IPS-11a (cell line): ENCODE data around the gene DYRK3.
"Not testable (repeated sequence)": the region's sequence is repeated elsewhere in the genome, so short reads cannot be mapped to it uniquely, and the experiment has no call there.

ENCODE experiments used
- H3K4me3 ChIP-seq: one replicate; pipeline ENCODE4 v1.5.1; 2013; ENCODE audit warnings: low read depth, low read length, control low read depth

The DYRK3 gene

GRCh38 chr1:206628916-206629315 lies 6.4 kb upstream of the DYRK3 start:
- H3K4me3 ChIP-seq, result no peak overlapping the region

- no peak overlapping the region for H3K4me3 ChIP-seq
Observed at GRCh38 chr1:206631085-206631509, 4.2 kb upstream of the DYRK3 start.

GRCh38 chr1:206633708-206634121 lies 1.6 kb upstream of the DYRK3 start:
- no peak overlapping the region for H3K4me3 ChIP-seq

- H3K4me3 ChIP-seq, result peak overlapping the region; percentile 75
Observed at GRCh38 chr1:206634365-206635079, 814 bp upstream of the DYRK3 start.

GRCh38 chr1:206635978-206636345 lies 626 bp downstream of the DYRK3 start:
- H3K4me3 ChIP-seq, result peak overlapping the region; percentile 75

GRCh38 chr1:206636671-206637070 lies 1.3 kb downstream of the DYRK3 start:
- H3K4me3 ChIP-seq, result no peak overlapping the region

GRCh38 chr1:206637605-206638004 lies 2.3 kb downstream of the DYRK3 start:
- no peak overlapping the region for H3K4me3 ChIP-seq

- not testable (repeated sequence) for H3K4me3 ChIP-seq
Observed at GRCh38 chr1:206642074-206642473, 6.7 kb downstream of the DYRK3 start.

GRCh38 chr1:206643118-206643698 lies 7.9 kb downstream of the DYRK3 start:
- no peak overlapping the region for H3K4me3 ChIP-seq

- no peak overlapping the region for H3K4me3 ChIP-seq
Observed at GRCh38 chr1:206646504-206646903, 11.2 kb downstream of the DYRK3 start.

- H3K4me3 ChIP-seq, result no peak overlapping the region
Observed at GRCh38 chr1:206647224-206647623, 11.9 kb downstream of the DYRK3 start.

- no peak overlapping the region for H3K4me3 ChIP-seq
Observed at GRCh38 chr1:206649261-206649921, 14.1 kb downstream of the DYRK3 start.

- H3K4me3 ChIP-seq, result no peak overlapping the region
Observed at GRCh38 chr1:206651014-206651413, 15.7 kb downstream of the DYRK3 start.

GRCh38 chr1:206651958-206652890 lies 16.9 kb downstream of the DYRK3 start:
- no peak overlapping the region for H3K4me3 ChIP-seq

- H3K4me3 ChIP-seq, result no peak overlapping the region
Observed at GRCh38 chr1:206653715-206654459, 18.6 kb downstream of the DYRK3 start.

- H3K4me3 ChIP-seq, result no peak overlapping the region
Observed at GRCh38 chr1:206654828-206655227, 19.5 kb downstream of the DYRK3 start.

GRCh38 chr1:206655471-206655882 lies 20.1 kb downstream of the DYRK3 start:
- H3K4me3 ChIP-seq, result no peak overlapping the region

GRCh38 chr1:206656936-206657335 lies 21.6 kb downstream of the DYRK3 start:
- H3K4me3 ChIP-seq, result no peak overlapping the region

- H3K4me3 ChIP-seq, result no peak overlapping the region
Observed at GRCh38 chr1:206657751-206658150, 22.4 kb downstream of the DYRK3 start.

- H3K4me3 ChIP-seq, result no peak overlapping the region
Observed at GRCh38 chr1:206658264-206658980, 23.1 kb downstream of the DYRK3 start.
